Neural cell (in vitro differentiated cells): Measurements from ENCODE around the gene NFYC.

Experiments used
- EP300 ChIP-seq: fragments of 450-650 bp; conservative IDR thresholded peaks from 2 replicates; pipeline ENCODE4 v1.6.1; 2014; ENCODE audit warnings: antibody characterized with exemption, mild to moderate bottlenecking, moderate library complexity; ENCODE audit not compliant: poor library complexity, severe bottlenecking
- TF ChIP-seq, protein P1 (sequence below): fragments of 450-650 bp; IDR thresholded peaks from 2 replicates; pipeline ENCODE4 v1.5.1; 2014; ENCODE audit warnings: antibody characterized with exemption, mild to moderate bottlenecking, moderate library complexity; ENCODE audit not compliant: poor library complexity, severe bottlenecking

DNA sequence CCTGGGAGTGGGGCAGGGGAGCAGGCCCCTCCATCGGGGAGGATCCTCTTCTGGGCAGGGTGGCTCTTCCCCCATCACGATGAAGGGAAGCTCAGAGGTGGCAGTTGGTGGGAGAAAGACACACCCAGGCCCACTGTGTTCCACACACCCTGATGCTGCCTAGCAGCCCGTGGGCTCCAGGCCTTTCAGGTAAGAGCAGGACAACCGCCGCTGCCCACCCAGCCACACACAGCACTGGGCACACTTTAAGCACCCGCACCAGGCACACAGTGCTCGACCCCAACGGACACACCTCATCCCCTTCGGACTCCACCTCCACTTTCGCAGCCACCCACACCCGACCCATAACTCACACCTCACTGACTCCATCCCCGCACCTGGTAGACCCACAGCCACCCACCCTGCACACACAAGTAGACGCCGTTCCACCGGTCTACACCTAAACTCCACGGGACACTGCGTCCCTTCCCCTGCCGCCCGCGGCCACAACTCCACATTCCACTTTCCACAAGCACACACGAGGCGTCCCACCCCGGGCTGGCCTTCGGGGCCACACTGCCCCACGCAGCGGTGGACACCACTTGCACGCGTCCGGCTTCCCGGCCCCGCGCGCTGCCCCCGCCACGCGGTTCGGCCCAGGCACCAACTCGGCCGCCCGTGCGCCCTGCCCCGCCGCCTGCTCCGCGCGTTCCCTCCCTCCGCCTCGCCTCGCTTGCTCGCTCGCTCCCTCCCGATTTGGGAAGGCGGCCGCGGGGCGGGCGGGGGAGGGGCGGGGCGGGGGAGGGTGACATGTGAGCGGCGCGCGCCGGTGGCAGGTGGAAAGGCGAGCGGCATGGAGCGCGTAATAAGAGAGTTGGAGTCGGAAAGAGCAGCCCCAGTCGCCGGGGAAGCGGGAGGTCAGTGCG lies 91.7 kb downstream of the NFYC start, which contains the start of gene KCNQ4:
- TF ChIP-seq, protein P1, sequence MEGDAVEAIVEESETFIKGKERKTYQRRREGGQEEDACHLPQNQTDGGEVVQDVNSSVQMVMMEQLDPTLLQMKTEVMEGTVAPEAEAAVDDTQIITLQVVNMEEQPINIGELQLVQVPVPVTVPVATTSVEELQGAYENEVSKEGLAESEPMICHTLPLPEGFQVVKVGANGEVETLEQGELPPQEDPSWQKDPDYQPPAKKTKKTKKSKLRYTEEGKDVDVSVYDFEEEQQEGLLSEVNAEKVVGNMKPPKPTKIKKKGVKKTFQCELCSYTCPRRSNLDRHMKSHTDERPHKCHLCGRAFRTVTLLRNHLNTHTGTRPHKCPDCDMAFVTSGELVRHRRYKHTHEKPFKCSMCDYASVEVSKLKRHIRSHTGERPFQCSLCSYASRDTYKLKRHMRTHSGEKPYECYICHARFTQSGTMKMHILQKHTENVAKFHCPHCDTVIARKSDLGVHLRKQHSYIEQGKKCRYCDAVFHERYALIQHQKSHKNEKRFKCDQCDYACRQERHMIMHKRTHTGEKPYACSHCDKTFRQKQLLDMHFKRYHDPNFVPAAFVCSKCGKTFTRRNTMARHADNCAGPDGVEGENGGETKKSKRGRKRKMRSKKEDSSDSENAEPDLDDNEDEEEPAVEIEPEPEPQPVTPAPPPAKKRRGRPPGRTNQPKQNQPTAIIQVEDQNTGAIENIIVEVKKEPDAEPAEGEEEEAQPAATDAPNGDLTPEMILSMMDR = no peak
- no peak for TF ChIP-seq EP300
